Activated CD4-positive, CD25-positive, alpha-beta regulatory T cell treated with anti-CD3 and anti-CD28 coated beads, Interleukin-2, amount 50 U/mL, for 72 hours (primary cell): Measurements from ENCODE around the gene HBQ1.
"Not testable (repeated sequence)": the region's sequence is repeated elsewhere in the genome, so short reads cannot be mapped to it uniquely, and the experiment has no call there.

Source experiments
- DNase-seq: peaks from one replicate; pipeline ENCODE4 v3.0.0; 2021

Gene HBQ1

DNA sequence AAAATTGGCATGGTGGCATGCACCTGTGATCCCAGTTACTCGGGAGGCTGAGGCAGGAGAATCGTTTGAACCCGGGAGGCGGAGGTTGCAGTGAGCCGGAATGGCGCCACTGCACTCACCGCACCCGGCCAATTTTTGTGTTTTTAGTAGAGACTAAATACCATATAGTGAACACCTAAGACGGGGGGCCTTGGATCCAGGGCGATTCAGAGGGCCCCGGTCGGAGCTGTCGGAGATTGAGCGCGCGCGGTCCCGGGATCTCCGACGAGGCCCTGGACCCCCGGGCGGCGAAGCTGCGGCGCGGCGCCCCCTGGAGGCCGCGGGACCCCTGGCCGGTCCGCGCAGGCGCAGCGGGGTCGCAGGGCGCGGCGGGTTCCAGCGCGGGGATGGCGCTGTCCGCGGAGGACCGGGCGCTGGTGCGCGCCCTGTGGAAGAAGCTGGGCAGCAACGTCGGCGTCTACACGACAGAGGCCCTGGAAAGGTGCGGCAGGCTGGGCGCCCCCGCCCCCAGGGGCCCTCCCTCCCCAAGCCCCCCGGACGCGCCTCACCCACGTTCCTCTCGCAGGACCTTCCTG is at the start of gene HBQ1:
HBQ1 (plus strand) TSS at position 359 of the 575 bp plus-strand sequence; CDS start at position 387, 28 bp downstream.
- DNase-seq, result no peak

DNA sequence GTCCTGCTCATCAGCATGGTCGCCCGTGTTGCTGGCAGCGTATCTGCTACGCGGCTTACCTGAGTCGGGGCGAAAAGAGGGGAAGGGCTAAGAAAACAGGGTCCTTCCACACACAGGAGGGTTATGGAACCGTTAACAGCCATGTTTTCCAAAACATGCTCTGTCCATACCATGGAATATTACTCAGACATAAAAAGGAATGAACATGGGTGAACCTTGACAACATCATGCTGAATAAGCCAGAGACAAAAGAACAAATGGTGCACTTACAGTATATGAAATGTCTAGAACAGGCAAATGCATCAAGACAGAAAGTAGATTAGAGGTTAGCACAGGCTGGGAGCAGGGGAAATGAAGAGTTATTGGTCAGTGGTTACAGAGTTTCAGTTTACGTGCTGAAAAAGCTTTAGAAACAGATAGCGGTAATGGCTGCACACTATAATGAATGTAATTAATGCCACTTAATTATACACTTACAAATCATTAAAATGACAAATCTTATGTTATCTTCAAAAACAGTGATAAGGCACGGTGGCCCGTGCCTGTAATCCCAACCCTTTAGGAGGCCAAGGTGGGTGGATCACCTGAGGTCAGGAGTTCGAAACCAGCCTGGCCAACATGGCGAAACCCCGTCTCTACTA is 49.6 kb upstream of the HBQ1 start:
- DNase-seq, result no peak

DNA sequence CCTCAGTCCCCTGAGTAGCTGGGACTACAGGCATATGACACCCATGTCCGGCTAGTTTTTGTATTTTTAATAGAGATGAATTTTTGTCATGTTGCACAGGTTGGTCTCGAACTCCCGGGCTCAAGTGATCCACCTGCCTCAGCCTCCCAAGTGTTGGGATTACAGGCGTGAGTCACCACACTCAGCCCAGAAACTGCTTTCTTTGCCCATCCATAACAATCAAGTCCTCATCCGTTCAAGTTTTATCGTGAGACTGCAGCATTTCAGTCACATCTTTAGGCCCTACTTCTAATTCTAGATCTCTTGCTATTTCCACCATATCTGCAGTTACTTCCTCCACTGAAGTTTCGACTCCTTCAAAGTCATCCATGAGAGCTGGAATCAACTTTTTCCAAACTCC is 48.1 kb upstream of the HBQ1 start:
- DNase-seq, result no peak

DNA sequence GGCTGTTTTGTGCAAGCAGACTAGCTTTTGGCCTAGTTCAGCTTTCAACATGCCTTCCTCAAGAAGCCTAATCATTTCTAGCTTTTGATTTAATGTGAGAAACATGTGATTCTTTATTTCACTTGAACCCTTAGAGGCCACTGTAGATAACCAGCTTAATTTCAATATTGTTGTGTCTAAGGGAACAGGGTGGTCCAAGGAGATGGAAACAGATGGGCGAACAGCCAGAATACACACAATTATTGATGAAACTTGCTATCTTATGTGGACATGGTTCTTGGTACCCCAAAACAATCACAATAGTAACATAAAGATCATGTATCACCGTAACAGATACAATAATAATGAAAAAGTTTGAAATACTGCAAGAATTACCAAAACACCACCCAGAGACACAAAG is 46.5 kb upstream of the HBQ1 start:
- DNase-seq, result no peak

DNA sequence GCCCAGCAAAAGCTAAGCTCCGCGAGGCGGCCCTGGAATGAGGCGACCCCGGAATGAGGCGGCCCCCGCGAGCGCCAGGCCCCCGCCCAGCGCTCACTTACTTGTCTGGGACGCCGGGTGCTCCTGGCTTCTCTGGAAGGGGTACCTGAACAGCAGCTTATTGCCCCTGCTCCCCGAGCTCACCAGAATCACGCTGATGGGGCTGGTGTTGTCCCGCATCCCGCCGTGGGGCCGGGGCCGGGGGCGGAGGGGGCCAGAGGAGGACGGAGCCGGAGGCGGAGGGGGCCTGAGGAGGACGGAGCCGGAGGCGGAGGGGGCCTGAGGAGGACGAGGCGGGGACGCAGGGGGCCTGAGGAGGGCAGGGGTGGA is 42.2 kb upstream of the HBQ1 start:
- DNase-seq, result peak; percentile 49

DNA sequence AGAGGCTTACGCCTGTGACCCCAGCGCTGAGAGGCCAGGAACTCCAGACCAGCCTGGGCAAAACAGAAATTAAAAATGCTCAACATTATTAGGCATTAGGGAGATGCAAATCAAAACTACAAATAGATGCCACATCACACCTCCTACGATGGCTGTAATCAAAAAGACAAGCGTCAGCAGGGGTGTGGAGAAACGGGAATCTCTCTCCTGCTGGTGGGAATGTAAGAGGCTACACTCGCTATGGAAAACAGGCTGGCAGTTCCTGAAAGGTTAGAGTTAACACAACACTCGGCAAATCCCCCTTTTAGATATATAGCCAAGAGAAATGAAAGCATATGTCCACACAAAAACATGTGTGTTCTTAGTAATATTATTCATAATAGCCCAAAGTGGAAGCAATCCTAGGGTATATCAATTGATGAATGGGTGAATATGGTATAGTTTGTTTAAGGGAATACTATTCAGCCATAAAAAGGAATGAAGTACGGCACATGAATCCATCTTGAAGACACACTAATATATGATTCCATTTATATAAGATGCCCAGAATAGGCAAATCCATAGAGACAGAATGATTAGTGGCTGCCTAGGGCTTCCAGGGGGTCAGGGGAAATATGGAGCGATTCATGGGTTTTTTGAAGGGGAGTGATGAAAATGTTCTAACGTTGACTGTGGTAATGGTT is 39.9 kb upstream of the HBQ1 start:
- no peak for DNase-seq

DNA sequence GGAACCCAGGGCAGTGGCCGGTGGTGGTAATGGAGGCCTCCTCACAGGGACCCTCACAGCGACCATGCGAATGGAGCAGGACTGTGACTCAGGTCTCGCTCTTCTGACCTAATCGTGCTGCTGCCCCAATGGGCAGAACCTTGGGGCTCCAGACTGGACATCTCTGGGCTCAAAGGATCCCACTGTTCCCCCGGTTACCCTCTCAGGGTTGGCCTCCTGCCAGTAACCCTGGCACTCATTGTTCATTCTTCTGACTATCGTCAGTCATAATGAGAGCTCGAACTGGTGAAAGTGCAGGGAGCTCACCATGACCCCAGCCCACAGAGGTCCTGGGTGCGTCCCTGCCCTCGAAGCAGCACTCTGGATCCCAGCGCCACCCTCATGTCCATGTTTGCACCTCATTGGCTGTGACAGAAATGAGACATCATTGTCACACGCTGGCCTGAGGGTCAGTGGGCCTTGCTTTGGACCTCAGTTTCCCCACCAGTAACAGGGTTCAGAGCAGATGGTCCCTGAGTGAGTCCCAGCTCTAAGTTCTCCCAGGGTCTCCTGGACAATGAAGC is 37.8 kb upstream of the HBQ1 start:
- no peak for DNase-seq

DNA sequence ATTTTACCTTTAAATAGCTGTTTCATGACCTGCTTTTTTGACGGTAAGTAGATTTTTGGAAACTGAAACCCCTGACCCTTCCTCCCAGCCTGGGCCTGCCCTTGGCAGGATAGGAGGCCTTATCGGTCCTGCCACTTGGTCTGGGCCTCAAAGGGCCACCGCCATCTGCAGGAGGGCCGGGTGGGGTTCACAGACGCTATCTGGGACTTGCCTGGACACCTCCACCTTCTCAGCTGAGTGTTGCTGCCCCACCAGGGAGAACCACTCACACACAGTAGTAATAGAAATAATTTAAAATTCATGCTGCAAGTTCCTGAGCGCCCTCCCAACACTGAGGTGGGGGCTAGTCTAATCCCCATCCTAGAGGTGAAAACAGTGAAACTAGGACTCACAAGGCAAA is 37.2 kb upstream of the HBQ1 start:
- DNase-seq, result no peak

DNA sequence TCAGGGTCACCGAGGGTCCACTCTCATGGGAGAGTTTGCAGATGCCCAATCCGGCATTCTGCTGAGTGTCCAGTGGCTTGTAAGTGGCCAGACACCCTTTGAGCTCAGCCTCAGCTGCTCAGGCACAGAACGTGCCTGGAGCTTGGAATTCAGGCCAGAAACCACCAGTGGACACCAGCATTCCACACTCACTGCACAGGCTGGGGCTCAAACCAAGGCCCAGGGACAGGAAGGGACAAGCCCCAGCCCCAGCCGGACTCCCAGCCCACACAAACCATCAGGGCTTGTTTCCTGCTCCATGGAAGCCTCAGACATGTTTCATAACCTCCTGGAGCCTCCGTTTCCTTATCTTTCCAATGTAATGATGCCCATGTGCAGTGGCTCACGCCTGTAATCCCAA is 36.8 kb upstream of the HBQ1 start:
- DNase-seq, result no peak

DNA sequence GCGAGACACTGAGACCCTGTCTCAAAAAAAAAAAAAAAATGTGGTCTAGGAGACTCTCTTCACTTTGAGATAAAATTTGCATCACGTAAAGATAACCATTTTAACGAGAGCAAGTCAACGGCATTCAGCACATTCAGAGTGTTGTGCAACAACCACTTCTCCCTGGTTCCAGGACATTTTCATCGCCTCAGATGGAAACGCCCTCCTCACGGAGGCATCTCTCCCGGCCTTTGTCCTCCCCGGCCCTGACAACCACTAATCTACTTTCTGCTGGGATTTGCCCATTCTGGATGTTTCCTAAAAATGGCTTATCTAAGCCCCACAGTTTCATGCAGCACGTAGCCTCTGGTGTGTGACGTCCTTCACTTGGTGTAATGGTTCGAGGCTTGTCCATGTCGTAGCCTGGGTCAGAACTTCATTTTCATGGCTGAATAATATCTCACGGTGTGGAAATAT is 35.4 kb upstream of the HBQ1 start:
- DNase-seq, result no peak

DNA sequence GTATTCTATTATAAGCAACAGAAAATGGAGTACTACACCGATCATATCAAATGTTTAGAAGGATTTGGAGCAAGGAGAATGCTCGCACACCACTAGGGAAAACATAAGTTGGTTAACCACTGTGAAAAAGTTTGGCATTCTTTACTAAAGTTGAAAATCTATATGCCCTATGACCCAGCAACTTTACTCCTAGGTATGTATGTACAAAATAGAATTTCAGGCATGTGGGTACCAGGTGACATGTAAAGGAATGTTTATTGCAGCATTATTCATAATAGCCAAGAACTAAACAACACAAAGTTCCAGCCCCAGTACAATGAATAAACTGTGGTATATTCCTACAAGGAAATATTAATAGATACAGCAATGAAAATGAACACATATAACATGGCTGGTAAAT is 33.6 kb upstream of the HBQ1 start:
- no peak for DNase-seq

DNA sequence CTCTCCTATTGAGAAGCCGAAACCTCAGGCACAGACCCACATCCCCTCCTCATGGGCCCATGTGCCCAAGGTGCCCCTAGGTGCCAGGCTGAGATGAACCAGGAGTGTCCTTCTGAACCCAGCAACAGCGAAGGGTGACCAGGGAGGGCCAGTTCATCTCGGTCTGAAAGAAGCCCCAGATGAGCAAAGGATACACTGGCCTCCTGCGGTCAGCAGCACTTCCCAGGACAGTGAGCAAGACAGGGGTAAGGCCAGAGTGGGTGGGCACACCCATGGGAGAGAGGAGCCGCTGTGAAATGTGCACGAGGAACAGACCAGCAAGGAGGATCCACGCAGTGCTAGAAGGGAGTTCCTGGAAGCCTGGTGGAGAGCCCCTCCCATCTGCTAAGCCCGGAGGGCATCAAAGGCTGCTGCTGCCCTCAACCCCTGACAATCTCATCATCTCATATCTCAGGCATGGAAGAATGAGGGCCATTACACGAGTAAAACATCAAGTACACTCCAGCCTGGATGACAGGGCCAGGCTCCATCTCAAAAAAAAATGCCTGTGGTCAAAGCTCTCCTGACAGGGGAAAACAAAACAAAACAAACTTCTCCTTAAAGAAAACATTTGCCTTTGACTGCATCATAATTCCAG is 31.1 kb upstream of the HBQ1 start:
- DNase-seq, result no peak

DNA sequence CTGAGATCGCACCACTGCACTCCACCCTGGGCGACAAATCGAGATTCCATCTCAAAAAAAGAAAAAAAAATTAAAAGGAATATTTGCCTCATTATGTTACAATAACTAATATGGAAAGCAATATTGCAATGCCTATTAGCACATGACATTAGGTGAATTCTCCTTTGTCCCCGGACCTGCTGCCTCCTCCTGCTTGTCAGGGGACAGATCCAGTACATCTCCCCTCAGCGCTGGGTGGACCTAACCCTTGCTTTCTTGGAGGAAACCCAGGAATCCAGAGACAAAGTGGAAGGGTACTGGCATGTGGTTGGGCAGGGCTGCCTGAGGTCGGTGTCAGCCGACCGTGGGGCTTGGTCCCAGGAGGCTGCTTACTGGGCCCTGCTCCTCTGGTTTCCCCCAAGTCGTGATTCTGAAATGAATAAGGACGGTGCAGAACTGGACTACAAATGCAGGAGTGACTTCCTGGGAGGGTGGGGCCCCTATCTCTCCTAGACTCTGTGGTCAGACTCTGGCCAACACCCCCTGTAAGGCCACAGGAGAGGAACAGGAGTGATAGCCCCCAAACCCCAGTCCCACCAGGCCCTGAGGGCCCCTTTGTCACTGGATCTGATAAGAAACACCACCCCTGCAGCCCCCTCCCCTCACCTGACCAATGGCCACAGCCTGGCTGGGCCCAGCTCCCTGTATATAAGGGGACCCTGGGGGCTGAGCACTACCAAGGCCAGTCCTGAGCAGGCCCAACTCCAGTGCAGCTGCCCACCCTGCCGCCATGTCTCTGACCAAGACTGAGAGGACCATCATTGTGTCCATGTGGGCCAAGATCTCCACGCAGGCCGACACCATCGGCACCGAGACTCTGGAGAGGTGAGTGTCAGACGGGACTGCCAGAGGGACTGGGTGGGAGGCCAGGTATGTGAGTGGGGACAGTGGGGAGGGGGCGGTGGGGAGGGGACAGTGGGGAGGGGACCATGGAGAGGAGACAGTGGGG is 27.8 kb upstream of the HBQ1 start, which contains the start of gene HBZ:
HBZ (plus strand) TSS at position 504 of the 988 bp plus-strand sequence; CDS start at position 770, 266 bp downstream.
- DNase-seq, result no peak

DNA sequence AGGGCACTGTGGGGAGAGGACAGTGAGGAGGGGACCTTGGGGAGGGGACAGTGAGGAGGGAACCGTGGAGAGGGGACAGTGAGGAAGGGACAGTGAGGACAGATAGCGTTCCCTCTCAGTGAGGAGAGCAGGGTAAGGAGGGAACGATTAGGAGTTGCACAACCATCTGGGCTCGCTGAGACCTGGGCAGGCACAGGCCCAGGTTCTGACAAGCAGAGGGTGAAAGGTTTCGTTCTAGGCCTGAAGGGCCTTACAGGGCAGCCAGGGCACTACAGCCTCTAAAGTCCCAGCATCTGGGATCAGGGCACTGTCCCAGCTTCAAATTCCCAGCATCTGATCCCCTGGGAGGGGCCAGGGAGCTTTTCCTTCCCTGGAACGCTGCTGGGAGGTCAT is 27.1 kb upstream of the HBQ1 start:
- DNase-seq, result not testable (repeated sequence)

DNA sequence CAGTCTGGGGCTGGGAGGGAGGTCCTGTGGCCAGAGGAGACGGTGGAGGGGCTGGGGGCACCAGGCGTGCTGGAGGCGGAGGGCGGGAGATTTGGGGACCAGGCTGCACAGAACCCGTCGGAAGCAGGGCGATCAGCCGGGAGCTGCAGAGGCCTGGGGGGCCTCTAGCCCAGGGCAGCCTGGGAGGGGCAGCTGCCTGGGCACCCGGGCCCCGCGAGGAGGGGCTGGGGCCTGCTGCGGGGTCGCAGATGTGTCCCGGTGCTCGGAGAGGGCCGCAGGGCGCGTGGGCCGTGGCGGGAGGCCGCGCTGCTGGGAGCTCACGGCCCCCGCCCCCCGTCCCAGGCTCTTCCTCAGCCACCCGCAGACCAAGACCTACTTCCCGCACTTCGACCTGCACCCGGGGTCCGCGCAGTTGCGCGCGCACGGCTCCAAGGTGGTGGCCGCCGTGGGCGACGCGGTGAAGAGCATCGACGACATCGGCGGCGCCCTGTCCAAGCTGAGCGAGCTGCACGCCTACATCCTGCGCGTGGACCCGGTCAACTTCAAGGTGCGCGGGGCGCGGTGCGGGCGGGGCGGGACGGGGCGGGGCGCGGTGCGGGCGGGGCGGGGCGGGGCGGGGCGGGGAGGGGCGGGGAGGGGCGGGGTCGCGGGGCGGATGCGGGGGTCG is 26.6 kb upstream of the HBQ1 start:
- DNase-seq, result not testable (repeated sequence)

DNA sequence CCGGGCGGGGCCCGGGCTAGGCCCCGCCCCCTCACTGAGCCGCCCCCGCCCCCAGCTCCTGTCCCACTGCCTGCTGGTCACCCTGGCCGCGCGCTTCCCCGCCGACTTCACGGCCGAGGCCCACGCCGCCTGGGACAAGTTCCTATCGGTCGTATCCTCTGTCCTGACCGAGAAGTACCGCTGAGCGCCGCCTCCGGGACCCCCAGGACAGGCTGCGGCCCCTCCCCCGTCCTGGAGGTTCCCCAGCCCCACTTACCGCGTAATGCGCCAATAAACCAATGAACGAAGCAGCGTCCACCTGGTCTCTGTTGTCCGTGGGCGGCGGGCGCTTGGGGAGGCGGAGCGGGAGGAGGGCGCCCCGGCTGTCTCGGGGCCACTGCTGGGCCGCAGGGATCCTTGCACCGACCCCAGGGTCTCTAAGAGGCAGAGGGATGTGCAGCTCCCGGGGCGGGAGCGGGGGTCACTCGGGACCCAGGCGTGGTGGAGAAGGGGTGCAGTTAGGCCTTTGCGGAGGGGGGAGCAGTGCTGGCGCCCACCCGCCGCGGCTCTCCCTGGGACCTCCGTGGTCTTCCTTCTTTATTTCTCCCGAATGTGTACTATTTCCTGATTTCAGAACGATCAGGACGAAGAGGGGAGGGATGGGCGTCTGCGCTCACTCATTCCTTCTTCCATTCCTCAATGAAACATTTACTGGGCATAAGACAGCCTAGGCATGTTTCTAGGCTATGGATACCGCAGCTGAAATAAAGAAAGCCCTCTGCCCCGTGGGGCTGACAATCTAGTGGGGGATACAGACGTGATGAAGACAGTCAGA is 25.8 kb upstream of the HBQ1 start:
- DNase-seq, result no peak

DNA sequence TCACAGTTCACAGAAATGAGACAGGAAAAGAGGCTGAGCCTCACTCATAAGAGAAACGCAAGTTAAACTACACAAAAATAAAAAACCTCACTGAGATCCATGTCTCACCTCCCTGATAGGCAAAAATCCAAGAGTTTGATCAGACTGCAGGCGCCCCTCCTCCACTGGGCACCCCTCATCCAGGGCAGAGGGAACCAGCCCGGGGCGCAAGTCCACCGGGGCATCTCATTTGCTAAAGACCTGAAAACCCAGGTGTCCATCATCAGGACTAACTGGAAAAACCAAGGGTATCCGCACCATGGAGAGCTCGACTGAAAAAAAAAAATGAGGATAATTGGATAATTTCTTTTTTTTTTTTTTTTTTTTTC is 25.2 kb upstream of the HBQ1 start:
- DNase-seq, result no peak

DNA sequence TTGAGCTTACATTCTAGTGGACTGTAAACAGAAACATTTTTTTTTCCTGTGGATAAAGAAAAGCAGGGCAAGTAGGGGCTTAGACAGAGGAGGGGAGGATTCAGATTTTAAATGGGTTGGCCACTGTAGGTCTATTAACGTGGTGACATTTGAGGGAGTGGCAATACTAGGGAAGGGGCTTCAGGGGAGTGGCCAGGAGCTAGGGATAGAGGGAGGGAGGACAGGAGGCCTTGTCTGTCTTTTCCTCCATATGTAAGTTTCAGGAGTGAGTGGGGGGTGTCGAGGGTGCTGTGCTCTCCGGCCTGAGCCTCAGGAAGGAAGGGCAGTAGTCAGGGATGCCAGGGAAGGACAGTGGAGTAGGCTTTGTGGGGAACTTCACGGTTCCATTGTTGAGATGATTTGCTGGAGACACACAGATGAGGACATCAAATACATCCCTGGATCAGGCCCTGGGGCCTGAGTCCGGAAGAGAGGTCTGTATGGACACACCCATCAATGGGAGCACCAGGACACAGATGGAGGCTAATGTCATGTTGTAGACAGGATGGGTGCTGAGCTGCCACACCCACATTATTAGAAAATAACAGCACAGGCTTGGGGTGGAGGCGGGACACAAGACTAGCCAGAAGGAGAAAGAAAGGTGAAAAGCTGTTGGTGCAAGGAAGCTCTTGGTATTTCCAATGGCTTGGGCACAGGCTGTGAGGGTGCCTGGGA is 21.0 kb upstream of the HBQ1 start:
- DNase-seq, result no peak

DNA sequence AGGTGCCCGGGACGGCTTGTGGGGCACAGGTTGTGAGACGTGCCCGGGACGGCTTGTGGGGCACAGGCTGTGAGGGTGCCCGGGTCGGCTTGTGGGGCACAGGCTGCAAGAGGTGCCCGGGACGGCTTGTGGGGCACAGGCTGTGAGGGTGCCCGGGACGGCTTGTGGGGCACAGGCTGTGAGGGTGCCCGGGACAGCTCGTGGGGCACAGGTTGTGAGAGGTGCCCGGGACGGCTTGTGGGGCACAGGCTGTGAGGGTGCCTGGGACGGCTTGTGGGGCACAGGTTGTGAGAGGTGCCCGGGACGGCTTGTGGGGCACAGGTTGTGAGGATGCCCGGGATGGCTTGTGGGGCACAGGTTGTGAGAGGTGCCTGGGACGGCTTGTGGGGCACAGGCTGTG is 20.0 kb upstream of the HBQ1 start:
- DNase-seq, result not testable (repeated sequence)

DNA sequence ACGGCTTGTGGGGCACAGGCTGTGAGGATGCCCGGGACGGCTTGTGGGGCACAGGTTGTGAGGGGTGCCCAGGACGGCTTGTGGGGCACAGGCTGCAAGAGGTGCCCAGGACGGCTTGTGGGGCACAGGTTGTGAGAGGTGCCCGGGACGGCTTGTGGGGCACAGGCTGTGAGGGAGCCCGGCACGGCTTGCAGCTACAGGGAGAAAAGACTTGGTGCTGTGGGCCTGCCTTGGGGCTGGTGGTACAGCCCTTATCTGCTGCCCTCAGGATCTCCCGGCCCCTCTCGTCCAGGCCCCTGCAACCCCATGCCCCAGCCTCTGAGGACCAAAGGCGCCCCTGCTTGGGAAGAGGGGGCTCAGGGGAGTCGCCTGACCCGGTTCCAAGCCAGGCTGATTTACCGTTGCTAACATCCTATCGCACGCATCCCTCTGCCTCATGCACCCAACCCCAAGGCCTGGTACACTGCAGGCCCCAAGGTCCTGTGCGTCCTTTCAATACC is 19.5 kb upstream of the HBQ1 start:
- DNase-seq, result no peak
